Smooth muscle cell (in vitro differentiated cells): ENCODE data around the gene MRC1. TPM values are rescaled to one million over a fixed set of nuclear protein-coding genes. Genes with fewer than 3 reads are reported as not detected.

Experiments used
- DNase-seq: peaks from one replicate; lab custom pipeline; 2025; ENCODE audit not compliant: unreplicated experiment; lab: John Stamatoyannopoulos, UW
- H2AFZ ChIP-seq: fragments of 200-600 bp; sonication (generic); 2 replicates; pipeline ENCODE4 v1.6.0; 2016; ENCODE audit warnings: antibody characterized with exemption, low read depth, mild to moderate bottlenecking
- H3F3A ChIP-seq: fragments of 200-600 bp; sonication (generic); 2 replicates; pipeline ENCODE4 v1.6.0; 2017; ENCODE audit warnings: antibody characterized with exemption, low read depth
- H3K27ac ChIP-seq: fragments of 200-600 bp; sonication (generic); 2 replicates; pipeline ENCODE4 v1.5.1; 2016; ENCODE audit warnings: low read depth, mild to moderate bottlenecking
- H3K27me3 ChIP-seq: fragments of 200-600 bp; sonication (generic); 2 replicates; pipeline ENCODE4 v1.6.1; 2016; ENCODE audit warnings: low read depth, mild to moderate bottlenecking
- H3K36me3 ChIP-seq: fragments of 200-600 bp; sonication (generic); 2 replicates; pipeline ENCODE4 v1.5.1; 2016; ENCODE audit warnings: low read depth
- H3K4me1 ChIP-seq: fragments of 200-600 bp; sonication (generic); 2 replicates; pipeline ENCODE4 v1.5.1; 2016; ENCODE audit warnings: low read depth
- H3K4me2 ChIP-seq: fragments of 200-600 bp; sonication (generic); 2 replicates; pipeline ENCODE4 v1.6.0; 2016; ENCODE audit warnings: mild to moderate bottlenecking
- H3K4me3 ChIP-seq: fragments of 200-600 bp; sonication (generic); 2 replicates; pipeline ENCODE4 v1.5.1; 2016; ENCODE audit warnings: mild to moderate bottlenecking
- H3K79me2 ChIP-seq: fragments of 200-600 bp; sonication (generic); 2 replicates; pipeline ENCODE4 v1.6.0; 2016; ENCODE audit warnings: low read depth, mild to moderate bottlenecking
- H3K9ac ChIP-seq: fragments of 200-600 bp; sonication (generic); 2 replicates; pipeline ENCODE4 v1.6.0; 2016; ENCODE audit warnings: low read depth
- H3K9me3 ChIP-seq: fragments of 200-600 bp; sonication (generic); replicated peaks from 2 replicates; pipeline ENCODE4 v1.5.1; 2016; ENCODE audit warnings: low read depth
- H4K20me1 ChIP-seq: fragments of 200-600 bp; sonication (generic); 2 replicates; pipeline ENCODE4 v1.6.0; 2016; ENCODE audit warnings: low read depth
- WGBS: methylation state at CpG from one replicate; pipeline ENCODE4 v1.1.7; 2016; ENCODE audit warnings: low lambda C conversion rate; 5-methylcytosine and 5-hydroxymethylcytosine counted together
- polyA plus RNA-seq: library from polyadenylated mRNA; unstranded; fragments of >200 nt; fragmentation: Nextera tagmentation; extraction: Ambion mirVana; gene quantifications from 2 replicates; pipeline ENCODE4 v1.2.1, GENCODE V29; 2016
- total RNA-seq: library from RNA; depleted of rRNA; stranded (reverse); fragments of >200 nt; gene quantifications from 2 replicates; pipeline ENCODE4 v1.2.3, GENCODE V29; 2014
- TF ChIP-seq, protein P1 (sequence below): fragments of 200-600 bp; sonication (generic); IDR thresholded peaks from 2 replicates; pipeline ENCODE4 v1.5.1; 2017; ENCODE audit warnings: borderline replicate concordance, mild to moderate bottlenecking, antibody characterized with exemption; ENCODE audit not compliant: insufficient read depth, poor library complexity, severe bottlenecking

The MRC1 gene
- total and polyA plus RNA-seq, 2 experiments from 2014 or later: not detected

DNA sequence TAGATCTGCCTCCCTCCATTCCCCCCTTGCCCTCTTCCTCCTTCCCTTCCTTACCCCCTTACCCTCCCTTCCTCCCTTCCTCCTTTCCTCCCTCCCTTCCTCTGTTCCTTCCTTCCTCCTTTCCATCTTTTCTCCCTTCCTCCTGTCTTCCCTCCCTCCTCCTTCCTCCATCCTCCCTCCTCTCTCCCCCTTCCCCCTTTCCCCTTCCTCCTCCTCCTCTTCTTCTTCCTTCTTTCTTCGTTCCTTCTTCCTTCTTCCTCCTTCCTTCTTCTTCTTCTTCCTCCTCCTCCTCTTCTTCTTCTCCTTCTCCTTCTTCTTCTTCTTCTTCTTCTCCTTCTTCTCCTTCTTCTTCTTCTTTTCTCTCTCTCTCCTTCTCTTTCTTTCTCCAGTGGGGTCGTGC is 57.9 kb downstream of the MRC1 start:
- TF ChIP-seq, protein P1, sequence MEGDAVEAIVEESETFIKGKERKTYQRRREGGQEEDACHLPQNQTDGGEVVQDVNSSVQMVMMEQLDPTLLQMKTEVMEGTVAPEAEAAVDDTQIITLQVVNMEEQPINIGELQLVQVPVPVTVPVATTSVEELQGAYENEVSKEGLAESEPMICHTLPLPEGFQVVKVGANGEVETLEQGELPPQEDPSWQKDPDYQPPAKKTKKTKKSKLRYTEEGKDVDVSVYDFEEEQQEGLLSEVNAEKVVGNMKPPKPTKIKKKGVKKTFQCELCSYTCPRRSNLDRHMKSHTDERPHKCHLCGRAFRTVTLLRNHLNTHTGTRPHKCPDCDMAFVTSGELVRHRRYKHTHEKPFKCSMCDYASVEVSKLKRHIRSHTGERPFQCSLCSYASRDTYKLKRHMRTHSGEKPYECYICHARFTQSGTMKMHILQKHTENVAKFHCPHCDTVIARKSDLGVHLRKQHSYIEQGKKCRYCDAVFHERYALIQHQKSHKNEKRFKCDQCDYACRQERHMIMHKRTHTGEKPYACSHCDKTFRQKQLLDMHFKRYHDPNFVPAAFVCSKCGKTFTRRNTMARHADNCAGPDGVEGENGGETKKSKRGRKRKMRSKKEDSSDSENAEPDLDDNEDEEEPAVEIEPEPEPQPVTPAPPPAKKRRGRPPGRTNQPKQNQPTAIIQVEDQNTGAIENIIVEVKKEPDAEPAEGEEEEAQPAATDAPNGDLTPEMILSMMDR: no peak
- WGBS: 86% methylated on average over 2 of the region's 2 CpGs
- Histone ChIP-seq H3K27me3 (no peaks in the 10 kb centered on the region), H3K4me2 (no peak overlapping the region), H3K79me2 (no peaks in the 10 kb centered on the region), H4K20me1 (no peaks in the 10 kb centered on the region), H3K9ac (no peak overlapping the region), H2AFZ (no peak overlapping the region), H3K4me3 (no peak overlapping the region), H3K36me3 (no peaks in the 10 kb centered on the region), H3K4me1 (no peaks in the 10 kb centered on the region), H3K9me3 (no peaks in the 10 kb centered on the region), H3K27ac (no peak overlapping the region), H3F3A (no peaks in the 10 kb centered on the region)
- no peak for DNase-seq

DNA sequence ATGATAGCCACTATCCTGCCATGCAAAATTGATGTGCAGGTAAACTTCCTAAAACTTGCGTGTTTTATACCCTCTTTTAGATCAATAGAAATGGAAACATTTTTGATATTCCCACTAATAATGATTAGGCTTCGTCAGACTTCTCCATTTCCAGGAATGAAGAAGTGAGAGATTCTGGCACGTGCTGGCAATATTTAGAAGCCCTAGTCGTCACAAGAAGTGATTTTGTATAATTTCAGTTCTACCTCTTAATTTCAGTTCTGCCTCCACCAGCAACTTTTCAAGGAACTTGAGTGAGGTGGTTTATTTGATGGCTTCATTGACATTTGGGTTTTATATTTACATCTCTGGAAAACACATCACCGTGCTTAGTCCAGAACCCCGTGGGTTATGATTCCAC is 61.9 kb downstream of the MRC1 start:
- 91% methylated on average over 6 of the region's 6 CpGs for WGBS
- H3K79me2 ChIP-seq: no peaks in the 10 kb centered on the region
- TF ChIP-seq, protein P1: no peak
- H3K27ac ChIP-seq: no peak overlapping the region
- no peaks in the 10 kb centered on the region for H3K27me3 ChIP-seq
- no peak overlapping the region for H3K4me2 ChIP-seq
- no peak overlapping the region for H3K9ac ChIP-seq
- no peaks in the 10 kb centered on the region for H3K4me1 ChIP-seq
- no peaks in the 10 kb centered on the region for H3K36me3 ChIP-seq
- H4K20me1 ChIP-seq: no peaks in the 10 kb centered on the region
- no peaks in the 10 kb centered on the region for H3F3A ChIP-seq
- H3K9me3 ChIP-seq: no peaks in the 10 kb centered on the region
- H2AFZ ChIP-seq: no peak overlapping the region
- H3K4me3 ChIP-seq: no peak overlapping the region
- no peak for DNase-seq

DNA sequence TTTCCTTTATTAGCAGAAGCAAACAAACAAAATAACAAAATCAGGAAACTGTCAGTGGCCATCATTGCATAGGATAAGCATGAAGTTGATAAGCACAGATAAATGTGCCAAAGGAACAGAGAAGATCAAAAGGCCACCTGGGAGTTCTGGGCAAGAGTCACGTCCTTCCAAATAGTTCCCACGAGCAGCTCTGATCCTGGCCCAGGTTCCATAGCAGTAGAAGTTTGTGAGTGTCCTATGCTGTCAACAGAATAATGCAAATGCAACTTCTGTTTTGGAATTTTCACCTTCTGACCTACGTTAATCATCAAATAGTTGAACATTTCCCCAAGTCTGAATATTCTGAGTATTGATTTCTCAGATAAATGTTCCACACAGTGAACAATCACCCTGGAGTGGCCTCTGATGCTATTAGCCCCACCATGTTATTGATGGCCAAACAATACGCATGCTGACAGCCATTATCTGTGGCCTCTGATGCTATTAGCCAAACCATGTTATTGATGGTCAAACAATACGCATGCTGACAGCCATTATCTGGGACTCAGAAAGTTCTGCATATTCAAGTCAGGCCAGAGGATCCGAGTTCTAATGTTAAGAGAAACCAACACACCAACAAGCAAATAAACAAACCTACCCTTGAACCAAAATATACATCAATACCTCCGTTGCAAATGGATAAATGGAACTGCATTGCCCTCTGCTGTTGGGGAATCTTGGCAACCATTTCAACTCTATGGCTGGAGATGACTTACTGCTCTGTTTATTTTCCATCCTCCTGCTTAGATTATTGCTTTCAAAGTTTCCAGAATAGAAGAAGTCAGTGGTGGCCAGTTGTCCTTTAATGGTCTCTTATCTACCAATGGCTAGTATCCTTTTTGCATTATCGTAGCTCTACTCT is 63.3 kb downstream of the MRC1 start:
- 67% methylated on average over 8 of the region's 8 CpGs for WGBS
- Histone ChIP-seq H3K27me3 (no peaks in the 10 kb centered on the region), H3K9me3 (no peaks in the 10 kb centered on the region), H3K4me2 (no peak overlapping the region), H2AFZ (no peak overlapping the region), H3F3A (no peaks in the 10 kb centered on the region), H3K9ac (no peak overlapping the region), H3K4me1 (no peaks in the 10 kb centered on the region), H3K79me2 (no peaks in the 10 kb centered on the region), H3K4me3 (no peak overlapping the region), H3K36me3 (no peaks in the 10 kb centered on the region), H3K27ac (no peak overlapping the region), H4K20me1 (no peaks in the 10 kb centered on the region)
- TF ChIP-seq, protein P1: peak; percentile 34
- no peak for DNase-seq

DNA sequence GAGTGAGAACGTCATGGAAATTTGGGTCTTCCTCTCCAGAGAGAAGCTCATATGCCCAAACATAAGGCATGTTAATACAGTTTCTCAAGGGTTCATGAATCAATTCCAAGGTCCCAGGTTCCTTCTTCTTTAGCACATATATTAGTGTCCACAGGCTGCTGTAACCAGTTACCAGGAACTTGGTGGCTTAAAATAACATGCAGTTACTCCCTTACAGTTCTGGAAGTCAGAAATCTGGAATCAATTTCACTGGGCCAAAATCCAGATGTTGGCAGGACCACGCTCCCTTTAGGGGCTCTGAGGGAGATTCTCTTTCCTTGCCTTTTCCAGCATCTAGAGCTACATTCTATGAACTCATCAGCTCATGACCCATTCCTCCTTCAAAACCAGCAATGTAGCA is 64.8 kb downstream of the MRC1 start:
- Histone ChIP-seq H3K4me3 (no peak overlapping the region), H2AFZ (no peak overlapping the region), H3K27me3 (no peaks in the 10 kb centered on the region), H3K27ac (no peak overlapping the region), H3K36me3 (no peaks in the 10 kb centered on the region), H3K4me2 (no peak overlapping the region), H3K4me1 (no peaks in the 10 kb centered on the region), H3K79me2 (no peaks in the 10 kb centered on the region), H3F3A (no peaks in the 10 kb centered on the region), H4K20me1 (no peaks in the 10 kb centered on the region), H3K9ac (no peak overlapping the region), H3K9me3 (no peaks in the 10 kb centered on the region)
- 77% methylated on average over 2 of the region's 2 CpGs for WGBS
- no peak for DNase-seq
- TF ChIP-seq, protein P1: no peak
